Measurements from ENCODE around the gene ITGB1. TPM values are rescaled to one million over a fixed set of nuclear protein-coding genes. Genes with fewer than 3 reads are reported as not detected.
"Not testable (repeated sequence)": the region's sequence is repeated elsewhere in the genome, so short reads cannot be mapped to it uniquely, and the experiment has no call there.

Gene ITGB1
- total RNA-seq, 2 donors from 2014 or later = 1,298 to 1,367 TPM

- intact Hi-C loops (cut with DNase I) = no loop called here
- DNase-seq (ENCODE audit: low spot score) = peak; percentile 81
Measured at GRCh38 chr10:32943854-32944661, 14.0 kb downstream of the ITGB1 start.

GRCh38 chr10:32943395-32943794 is 14.6 kb downstream of the ITGB1 start:
- intact Hi-C loops (cut with DNase I) = no loop called here
- no peak for DNase-seq (ENCODE audit: low spot score)

- no peak for DNase-seq (ENCODE audit: low spot score)
- intact Hi-C loops (cut with DNase I) = no loop called here
Measured at GRCh38 chr10:32942081-32942480, 15.9 kb downstream of the ITGB1 start.

- intact Hi-C loops (cut with DNase I) = no loop called here
- no peak for DNase-seq (ENCODE audit: low spot score)
Measured at GRCh38 chr10:32941357-32941756, 16.7 kb downstream of the ITGB1 start.

- intact Hi-C loops (cut with DNase I) = no loop called here
Measured at GRCh38 chr10:32940321-32941301, 17.4 kb downstream of the ITGB1 start.

GRCh38 chr10:32939296-32940111 is 18.5 kb downstream of the ITGB1 start:
- no peak for DNase-seq (ENCODE audit: low spot score)
- intact Hi-C loops (cut with DNase I) = no loop called here

More at GRCh38 chr10:32940321-32941301, 17.4 kb downstream of the ITGB1 start:
- no peak for DNase-seq (ENCODE audit: low spot score)

- DNase-seq (ENCODE audit: low spot score) = no peak
- intact Hi-C loops (cut with DNase I) = no loop called here
Measured at GRCh38 chr10:32938554-32939061, 19.4 kb downstream of the ITGB1 start.

- DNase-seq (ENCODE audit: low spot score) = no peak
- intact Hi-C loops (cut with DNase I) = no loop called here
Measured at GRCh38 chr10:32937911-32938424, 20.1 kb downstream of the ITGB1 start.

GRCh38 chr10:32932225-32932729 is 25.8 kb downstream of the ITGB1 start:
- DNase-seq (ENCODE audit: low spot score) = no peak
- intact Hi-C loops (cut with DNase I) = no loop called here

GRCh38 chr10:32931593-32931992 is 26.4 kb downstream of the ITGB1 start:
- no peak for DNase-seq (ENCODE audit: low spot score)
- intact Hi-C loops (cut with DNase I) = no loop called here

GRCh38 chr10:32930036-32930435 is 28.0 kb downstream of the ITGB1 start:
- intact Hi-C loops (cut with DNase I) = no loop called here
- DNase-seq (ENCODE audit: low spot score) = no peak

- intact Hi-C loops (cut with DNase I) = no loop called here
- no peak for DNase-seq (ENCODE audit: low spot score)
Measured at GRCh38 chr10:32929634-32930033, 28.4 kb downstream of the ITGB1 start.

GRCh38 chr10:32927750-32928149 is 30.3 kb downstream of the ITGB1 start:
- DNase-seq (ENCODE audit: low spot score) = no peak
- intact Hi-C loops (cut with DNase I) = no loop called here

- intact Hi-C loops (cut with DNase I) = no loop called here
- DNase-seq (ENCODE audit: low spot score) = no peak
Measured at GRCh38 chr10:32923849-32924248, 34.2 kb downstream of the ITGB1 start.

GRCh38 chr10:32923134-32923533 is 34.9 kb downstream of the ITGB1 start:
- intact Hi-C loops (cut with DNase I) = no loop called here
- DNase-seq (ENCODE audit: low spot score) = no peak

GRCh38 chr10:32922170-32922569 is 35.9 kb downstream of the ITGB1 start:
- no peak for DNase-seq (ENCODE audit: low spot score)
- intact Hi-C loops (cut with DNase I) = no loop called here

- DNase-seq (ENCODE audit: low spot score); intact Hi-C loops (cut with DNase I): not testable (repeated sequence)
Measured at GRCh38 chr10:32917817-32918216, 40.2 kb downstream of the ITGB1 start.

GRCh38 chr10:32911285-32912016 is 46.6 kb downstream of the ITGB1 start:
- intact Hi-C loops (cut with DNase I) = no loop called here

More at GRCh38 chr10:32911285-32912016, 46.6 kb downstream of the ITGB1 start:
- DNase-seq (ENCODE audit: low spot score) = no peak

Measured in posterior vena cava (tissue), 2 donors.